Esophagus squamous epithelium (tissue), 4 donors: ENCODE results near the gene CTNNA2.

ENCODE experiments used
- CTCF ChIP-seq, 6 experiments: fragments of 450-650 bp in 4 of 6; fragments of 200-600 bp in 2 of 6; sonication (generic) in 2 of 6; IDR thresholded peaks; one replicate each; pipeline ENCODE4 v1.5.1; 2016 to 2019; ENCODE audit warnings: antibody characterized with exemption in 6 of 6, mild to moderate bottlenecking in 4 of 6, moderate library complexity in 4 of 6
- POLR2A ChIP-seq, 4 donors: fragments of 450-650 bp; IDR thresholded peaks; one replicate each; pipeline ENCODE4 v1.6.1; 2017; ENCODE audit warnings: antibody characterized with exemption in 4 of 4, mild to moderate bottlenecking in 4 of 4, moderate library complexity in 3 of 4

GRCh38 chr2:79596403-79596802 lies 83.6 kb downstream of the CTNNA2 start:
- no peak for TF ChIP-seq CTCF (IDR thresholded peaks at IDR 0.05)
- TF ChIP-seq POLR2A (IDR thresholded peaks at IDR 0.05): no peak
